Frontal cortex (tissue), 1 donor: ENCODE measurements around the gene DZIP3. TPM values are rescaled to one million over a fixed set of nuclear protein-coding genes. Genes with fewer than 3 reads are reported as not detected.

Experiments used
- small RNA-seq: library from RNA; depleted of rRNA; stranded (forward); fragments of <200 nt; gene quantifications from one replicate; pipeline ENCODE3, GENCODE V24; 2014
- total RNA-seq: library from RNA; depleted of rRNA; stranded (reverse); fragments of >200 nt; gene quantifications from one replicate; pipeline ENCODE4 v1.2.3, GENCODE V29; 2014

DZIP3 gene
- total RNA-seq, 1 donor from 2014 or later, result 51.8 TPM

Small RNAs within 50 kb of the gene (small RNA-seq; reads per million reads assigned to genes)
- not detected for gene AC092185.1
- gene RF00156, result not detected

Other genes starting within 250 kb of the DZIP3 start
- gene MYH15, start 79.1 kb upstream of the DZIP3 start, total RNA-seq, result 0.41 TPM
- 26.1 TPM for gene CIP2A, start 284 bp upstream of the DZIP3 start, total RNA-seq
- gene RETNLB, start 167.7 kb downstream of the DZIP3 start, total RNA-seq, result not detected
- gene TRAT1, start 233.1 kb downstream of the DZIP3 start, total RNA-seq, result not detected